Epidermal melanocyte (primary cell): ENCODE data around the gene THAP7.

Source experiments
- DNase-seq: peaks from one replicate; pipeline ENCODE4 v3.0.0; 2011; ENCODE audit warnings: low spot score; ENCODE audit not compliant: insufficient read length

THAP7 gene

DNA sequence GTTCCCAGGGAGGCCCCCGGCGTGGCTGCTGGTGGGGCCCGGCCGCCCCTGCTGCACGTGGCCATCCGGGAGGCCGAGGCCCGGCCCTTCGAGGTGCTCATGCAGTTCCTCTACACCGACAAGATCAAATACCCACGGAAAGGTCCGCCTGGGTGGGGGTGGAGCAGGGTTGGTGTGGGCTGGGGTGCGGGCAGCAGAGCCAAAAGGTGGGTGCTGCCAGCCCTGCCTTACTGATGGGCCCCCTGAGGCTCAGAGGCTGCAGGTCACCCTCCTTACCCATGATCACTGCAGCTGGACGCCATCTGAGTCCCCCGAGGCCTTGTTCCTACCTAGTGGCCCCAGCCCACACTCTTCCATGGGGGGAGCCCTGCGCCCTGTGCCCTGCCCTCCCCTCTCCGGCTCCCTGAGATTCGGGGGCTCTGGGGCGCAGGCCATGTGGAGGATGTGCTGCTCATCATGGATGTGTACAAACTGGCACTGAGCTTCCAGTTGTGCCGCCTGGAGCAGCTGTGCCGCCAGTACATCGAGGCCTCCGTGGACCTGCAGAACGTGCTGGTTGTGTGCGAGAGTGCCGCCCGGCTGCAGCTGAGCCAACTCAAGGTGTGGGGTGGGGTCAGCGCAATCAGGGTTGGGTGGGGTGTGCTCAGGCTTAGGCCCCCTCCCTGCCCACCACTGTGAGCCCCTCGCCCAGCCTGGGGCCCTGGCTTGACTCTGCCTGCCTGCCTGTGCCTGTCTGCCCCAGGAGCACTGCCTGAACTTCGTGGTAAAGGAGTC lies 7.6 kb downstream of the THAP7 start:
- DNase-seq = no peak

DNA sequence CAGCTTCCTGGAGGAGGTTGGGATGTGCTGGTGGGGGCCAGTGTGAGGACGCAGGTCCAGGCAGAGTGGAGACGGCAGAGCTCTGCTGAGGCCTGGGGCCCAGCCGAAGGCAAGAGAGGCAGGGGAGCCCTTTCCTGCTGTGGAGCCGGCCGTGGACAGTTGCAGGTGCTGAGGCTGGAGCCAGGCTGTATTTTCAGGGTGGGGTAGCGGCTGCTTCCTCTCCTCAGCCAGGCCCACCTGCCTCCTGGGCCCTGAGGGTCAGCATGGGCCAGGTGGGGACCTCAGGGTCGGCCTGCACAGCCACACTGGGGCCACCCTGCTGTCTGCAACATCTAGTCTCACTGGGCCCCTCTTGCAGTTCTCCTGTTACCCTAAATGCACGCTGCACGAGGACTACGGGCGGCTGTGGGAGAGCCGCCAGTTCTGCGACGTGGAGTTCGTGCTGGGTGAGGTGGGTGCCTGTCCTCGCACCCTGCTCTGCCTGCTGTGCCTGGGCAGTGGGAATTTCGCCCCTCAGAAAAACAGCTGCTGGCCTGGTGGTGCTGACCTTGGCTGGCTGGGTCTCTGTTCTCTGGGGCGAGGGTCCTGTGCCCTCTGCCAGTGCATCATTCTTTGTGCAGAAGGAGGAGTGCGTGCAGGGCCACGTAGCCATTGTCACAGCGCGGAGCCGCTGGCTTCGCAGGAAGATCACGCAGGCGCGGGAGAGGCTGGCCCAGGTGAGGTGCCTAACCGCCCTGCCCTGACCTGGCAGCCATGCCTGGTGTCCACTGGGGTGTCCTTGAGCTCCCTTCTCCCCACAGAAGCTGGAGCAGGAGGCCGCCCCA lies 8.4 kb downstream of the THAP7 start:
- DNase-seq = no peak

- no peak for DNase-seq
Measured at GRCh38 chr22:20992456-20993303, 9.2 kb downstream of the THAP7 start.

DNA sequence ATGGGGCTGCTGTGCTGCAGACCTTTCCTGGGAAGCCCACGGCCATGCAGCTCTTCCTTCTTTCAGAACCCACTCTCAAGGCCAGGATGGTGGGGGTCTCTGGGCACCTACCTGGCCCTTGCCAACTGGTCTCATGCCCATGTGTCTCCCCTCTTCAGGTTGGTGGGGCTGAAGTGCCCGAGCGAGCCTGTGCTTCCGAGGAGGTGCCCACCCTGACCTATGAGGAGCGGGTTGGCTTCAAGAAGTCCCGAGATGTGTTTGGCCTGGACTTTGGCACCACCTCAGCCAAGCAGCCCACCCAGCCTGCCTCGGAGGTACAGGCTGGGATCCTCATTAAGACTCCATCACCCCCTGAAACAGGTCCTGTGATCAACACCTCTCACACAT lies 9.9 kb downstream of the THAP7 start:
- DNase-seq = no peak

DNA sequence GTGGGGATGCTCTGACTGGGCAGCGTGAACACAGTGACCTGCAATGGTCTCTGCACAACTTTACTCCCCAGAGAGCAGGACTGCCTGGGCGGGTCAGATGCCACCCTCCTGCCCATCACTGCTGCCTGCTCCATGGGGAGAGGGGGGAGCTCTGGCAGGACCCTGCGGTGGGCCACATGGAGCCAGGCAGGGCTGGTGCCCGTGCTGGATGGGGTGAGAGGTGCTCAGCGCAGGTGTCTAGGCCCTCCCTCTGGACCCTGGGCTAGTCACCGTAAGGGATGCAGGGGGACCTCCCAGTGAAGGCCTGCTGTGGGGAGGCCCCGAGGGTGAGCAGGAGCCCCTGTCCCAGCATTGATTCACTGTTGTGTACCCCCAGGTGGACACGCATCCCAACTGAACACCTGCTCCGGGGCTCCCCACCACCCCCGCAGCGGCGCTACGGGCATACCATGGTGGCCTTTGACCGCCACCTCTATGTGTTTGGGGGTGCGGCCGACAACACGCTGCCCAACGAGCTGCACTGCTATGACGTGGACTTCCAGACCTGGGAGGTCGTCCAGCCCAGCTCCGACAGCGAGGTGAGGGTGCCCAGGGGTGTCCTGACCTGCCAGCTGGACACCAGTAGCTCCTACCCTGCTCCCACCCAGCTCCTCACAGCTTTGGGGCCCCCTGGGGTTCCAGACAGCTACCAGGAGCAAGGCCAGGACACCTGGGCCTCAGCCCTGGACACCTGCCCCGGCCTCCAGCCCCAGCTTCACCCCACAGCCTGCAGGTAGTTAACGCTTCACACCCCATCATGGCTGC lies 10.5 kb downstream of the THAP7 start:
- DNase-seq = no peak

DNA sequence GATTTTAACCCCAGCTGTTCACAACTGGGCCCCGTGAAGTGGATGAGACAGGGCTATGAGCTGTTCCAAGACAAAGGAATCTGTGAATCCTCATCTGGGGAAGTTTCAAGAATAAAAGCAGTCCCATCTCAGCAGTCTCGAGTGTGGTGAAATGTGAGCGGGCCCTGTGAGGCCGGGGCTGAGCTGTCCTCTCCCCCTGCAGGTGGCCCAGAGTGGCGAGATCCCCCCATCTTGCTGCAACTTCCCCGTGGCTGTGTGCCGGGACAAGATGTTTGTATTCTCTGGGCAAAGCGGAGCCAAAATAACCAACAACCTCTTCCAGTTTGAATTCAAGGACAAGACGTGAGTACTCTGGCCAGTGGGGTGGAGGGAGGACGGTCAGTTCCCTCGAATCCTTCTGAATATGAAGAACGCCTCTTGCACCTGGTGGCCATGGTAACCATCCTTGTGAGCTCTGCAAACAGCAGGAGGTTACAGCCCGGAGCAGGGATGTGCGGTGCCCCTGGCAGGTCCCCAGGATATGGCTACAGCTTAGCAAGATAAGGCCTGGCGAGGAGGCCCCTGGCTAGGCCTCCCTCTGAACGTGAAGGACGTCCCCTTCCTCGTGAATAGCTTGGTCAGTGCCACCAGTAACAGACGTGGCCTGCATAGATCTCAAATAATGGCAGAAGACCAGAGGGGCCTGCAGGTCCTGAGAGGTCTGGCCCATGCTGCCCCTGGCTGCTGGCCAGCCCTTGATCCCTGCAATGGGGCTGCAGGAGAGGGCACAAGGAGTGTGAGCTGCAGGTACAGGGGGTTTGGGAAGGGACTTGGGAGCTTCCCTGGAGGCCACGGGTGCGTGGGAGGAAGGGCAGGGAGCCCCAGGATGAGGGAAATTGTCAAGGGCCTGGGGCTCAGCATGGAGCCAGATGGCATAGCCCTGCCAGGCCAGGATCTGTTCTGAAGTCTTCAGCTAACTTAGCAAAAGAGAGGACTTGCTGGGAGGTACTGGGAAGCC lies 11.4 kb downstream of the THAP7 start:
- no peak for DNase-seq

GRCh38 chr22:20989323-20990138 lies 12.4 kb downstream of the THAP7 start:
- DNase-seq = no peak

- DNase-seq = no peak
Measured at GRCh38 chr22:20988573-20989322, 13.2 kb downstream of the THAP7 start.

DNA sequence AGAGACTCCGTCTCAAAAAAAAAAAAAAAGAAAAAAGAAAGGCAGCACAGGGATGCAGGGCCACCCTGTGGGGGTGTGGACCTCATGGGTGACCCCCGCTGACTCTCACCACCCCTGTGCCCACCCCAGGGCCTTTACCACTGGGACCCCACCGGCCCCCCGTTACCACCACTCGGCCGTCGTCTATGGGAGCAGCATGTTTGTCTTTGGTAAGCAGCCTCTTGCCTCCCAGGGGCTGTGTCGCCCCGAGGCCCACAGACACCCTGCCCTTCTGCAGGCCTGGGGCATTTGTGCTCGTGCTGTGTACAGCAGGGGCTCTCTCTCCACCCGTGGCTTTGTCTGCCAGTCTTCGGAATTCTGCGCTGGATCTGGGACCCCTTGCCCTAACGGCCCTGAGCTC lies 14.5 kb downstream of the THAP7 start:
- DNase-seq = no peak

DNA sequence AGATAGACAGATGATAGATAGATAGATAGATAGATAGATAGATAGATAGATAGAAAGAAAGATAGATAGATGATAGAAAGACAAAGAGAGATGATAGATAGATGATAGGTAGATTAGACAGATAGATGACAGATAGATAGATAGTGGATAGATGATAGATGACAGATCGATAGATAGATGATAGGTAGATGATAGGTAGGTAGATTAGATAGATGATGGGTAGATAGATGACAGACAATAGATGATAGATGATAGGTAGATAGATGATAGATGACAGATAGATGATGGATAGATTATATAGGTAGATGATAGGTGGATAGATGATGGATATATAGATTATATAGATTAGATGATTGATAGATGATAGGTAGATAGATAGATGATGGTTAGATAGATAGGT lies 15.6 kb downstream of the THAP7 start:
- DNase-seq = no peak

DNA sequence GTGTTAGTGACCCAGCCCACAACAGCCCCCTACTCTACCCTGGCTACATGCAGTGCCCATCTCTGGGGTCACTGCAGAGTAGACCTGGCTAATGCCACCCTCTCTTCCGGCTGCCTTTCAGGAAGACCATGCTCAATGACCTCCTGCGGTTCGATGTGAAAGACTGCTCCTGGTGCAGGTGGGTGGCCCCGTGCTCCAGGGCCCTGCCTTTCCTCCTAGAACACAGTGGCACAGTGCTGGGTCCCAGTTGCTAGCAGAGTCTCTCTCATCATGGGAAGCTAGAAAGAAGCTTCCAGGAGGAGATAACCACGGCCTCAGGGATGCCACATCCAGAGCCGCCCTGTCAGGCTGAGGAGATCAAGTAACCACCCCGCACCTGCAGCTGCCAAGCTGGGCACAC lies 16.2 kb downstream of the THAP7 start:
- DNase-seq = no peak

DNA sequence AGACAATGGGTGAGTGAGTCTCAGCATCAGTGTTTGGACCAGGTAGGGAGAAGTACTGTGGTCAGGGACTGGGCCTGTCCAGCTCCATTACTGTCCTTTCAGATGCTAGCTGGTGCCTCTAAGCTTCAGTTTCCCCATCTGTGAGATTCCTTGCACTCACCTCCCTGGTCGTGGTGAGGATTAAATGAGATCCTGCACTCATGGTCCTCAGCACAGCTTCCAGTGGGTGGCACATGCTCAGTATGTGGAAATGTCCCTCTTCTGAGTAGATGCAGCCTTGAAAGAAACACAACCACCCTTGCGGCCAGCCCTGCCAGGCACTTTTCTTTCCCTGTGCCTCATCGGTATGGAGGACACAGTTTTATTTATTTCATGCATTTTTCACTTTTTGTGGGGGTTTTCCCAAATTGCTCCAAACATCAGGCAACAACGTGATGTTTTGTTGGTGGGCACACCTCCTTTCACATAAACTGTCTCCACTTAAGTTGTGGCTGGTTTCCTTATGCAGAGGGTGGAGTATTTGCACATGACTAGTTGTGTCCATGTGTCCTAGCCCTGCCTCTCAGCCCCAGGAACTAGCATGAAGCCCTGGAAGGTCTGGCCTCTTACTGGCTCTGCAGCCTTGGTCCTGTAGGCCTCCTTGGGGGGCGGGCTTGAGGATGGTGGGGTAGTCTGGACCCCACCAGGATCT lies 18.7 kb downstream of the THAP7 start:
- DNase-seq = no peak

GRCh38 chr22:20982563-20982882 lies 19.4 kb downstream of the THAP7 start:
- DNase-seq = no peak

DNA sequence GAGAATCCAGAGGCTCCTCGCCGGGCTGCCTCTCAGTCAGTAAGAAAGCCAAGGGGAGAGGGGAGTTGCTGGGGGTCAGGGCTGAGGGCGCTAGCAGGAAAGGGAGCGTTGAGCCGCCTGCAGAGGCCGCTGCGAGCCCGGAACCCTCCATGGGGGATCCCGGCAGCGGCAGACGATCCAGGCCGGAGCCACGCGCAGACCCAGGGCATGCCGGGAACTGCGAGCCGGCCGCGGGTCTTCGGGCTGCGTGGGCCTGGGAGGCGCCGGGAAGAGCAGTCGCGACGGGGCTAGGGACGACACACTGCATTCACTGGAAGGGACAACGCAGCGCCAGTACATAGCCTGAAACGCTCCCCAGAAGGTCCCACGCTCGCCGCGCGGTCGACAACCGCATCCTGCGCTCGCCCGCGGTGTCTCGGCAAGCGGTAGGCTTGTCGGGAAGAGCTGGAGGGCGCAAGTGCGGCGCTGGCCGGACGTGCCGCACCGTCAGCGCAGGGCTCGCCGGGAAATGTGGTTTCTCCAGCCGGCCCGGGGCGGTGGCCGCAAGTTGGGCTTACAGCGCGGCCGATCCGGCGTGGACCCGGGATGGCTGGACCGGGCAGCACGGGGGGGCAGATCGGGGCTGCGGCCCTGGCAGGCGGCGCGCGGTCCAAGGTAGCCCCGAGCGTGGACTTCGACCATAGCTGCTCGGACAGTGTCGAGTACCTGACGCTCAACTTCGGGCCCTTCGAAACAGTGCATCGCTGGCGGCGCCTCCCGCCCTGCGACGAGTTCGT lies 19.9 kb downstream of the THAP7 start, which contains the start of gene LZTR1:
Gene LZTR1, plus strand, starts transcription at position 511 of the 776 bp plus-strand sequence. Its CDS starts 75 bp downstream, at position 586.
- peak; percentile 77 for DNase-seq

- DNase-seq = no peak
Measured at GRCh38 chr22:20980938-20981722, 20.8 kb downstream of the THAP7 start.

- no peak for DNase-seq
Measured at GRCh38 chr22:20980523-20980922, 21.4 kb downstream of the THAP7 start.
